Head of caudate nucleus (tissue), 42 donors: ENCODE results near the gene CSTPP1.

Experiments used
- DNase-seq, 42 donors: peaks; one replicate each; pipeline versions ENCODE4 v3.0.0 to v3.0.0-alpha.2; 2020 to 2021; ENCODE audit warnings: mixed read lengths in 7 of 42
- intact Hi-C: fragments of 100-400 bp; cut with DNase I; formaldehyde crosslinking; loops from one replicate; pipeline ENCODE4 v1.15.0; 2022

CSTPP1 gene, protein sequence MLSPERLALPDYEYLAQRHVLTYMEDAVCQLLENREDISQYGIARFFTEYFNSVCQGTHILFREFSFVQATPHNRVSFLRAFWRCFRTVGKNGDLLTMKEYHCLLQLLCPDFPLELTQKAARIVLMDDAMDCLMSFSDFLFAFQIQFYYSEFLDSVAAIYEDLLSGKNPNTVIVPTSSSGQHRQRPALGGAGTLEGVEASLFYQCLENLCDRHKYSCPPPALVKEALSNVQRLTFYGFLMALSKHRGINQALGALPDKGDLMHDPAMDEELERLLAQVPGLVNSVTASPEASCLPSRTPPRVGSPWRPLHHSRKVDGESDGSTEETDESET

DNA sequence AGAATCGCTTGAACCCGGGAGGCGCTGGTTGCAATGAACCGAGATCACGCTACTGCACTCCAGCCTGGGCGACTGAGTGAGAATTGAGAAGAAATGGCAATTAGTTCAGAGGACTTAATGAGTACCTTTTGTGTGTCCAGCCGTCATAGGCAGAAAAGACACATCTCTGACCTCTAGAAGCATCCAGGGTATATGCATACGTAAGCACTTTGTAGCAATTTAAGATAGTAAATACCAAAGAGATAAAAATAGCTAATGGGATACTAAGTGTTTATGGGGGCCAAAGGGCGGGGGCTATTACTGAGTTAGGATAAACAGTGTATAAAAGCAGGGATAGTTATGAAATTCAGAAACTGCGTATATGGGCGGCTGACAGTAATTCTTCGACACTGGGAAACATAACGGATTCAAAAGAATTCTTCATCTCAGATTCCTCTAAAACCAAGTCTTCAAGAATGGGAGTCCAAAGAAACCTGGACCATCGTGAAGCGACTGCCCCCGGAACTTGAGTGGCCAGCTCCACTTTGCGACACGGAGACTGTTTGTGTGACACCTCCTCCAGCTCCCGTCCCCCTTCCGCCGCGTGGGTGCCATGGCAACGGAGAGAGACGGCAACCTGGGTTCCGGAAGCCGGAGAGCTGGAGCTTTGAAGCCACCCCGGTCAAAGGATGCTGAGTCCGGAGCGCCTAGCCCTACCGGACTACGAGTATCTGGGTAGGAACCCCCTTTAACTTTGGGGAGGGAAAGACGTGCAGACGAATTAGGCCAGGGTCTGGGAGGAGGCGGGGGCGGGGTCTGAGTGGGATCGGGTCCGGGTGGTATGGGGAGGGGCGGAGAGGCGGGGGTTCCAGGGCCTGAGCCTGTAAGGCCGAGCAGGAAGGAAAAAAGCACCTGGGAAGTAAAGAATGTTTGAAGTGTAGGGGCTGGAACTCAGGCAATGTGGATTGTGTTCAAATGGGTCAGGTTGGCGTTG lies at the start of gene CSTPP1:
TSS of gene CSTPP1 (plus strand) at position 624 of the 973 bp plus-strand sequence. CDS start at position 669, 45 bp downstream.
- peak; percentile 79 to 96 (median 91) for DNase-seq
- intact Hi-C loops = no loop called here

DNA sequence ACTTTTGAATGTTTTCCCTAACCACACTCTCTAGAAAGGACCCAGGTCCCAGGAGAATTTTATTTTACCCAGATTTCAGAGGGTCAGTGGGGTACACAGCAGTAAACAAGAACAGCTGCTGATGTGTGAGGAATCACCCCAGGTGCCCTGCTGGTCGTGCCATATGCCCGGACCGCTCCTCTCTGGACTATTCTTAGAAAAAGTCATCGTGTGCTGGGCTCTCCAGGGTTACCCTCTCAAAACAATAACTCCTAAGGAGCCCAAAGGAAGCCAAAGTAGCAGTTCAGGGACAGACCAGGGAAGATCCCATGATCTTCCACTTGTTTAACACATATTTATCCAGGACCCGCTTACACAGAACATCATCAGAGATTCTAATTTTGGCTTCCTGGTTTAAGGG lies 47.9 kb upstream of the CSTPP1 start:
- DNase-seq = no peak

DNA sequence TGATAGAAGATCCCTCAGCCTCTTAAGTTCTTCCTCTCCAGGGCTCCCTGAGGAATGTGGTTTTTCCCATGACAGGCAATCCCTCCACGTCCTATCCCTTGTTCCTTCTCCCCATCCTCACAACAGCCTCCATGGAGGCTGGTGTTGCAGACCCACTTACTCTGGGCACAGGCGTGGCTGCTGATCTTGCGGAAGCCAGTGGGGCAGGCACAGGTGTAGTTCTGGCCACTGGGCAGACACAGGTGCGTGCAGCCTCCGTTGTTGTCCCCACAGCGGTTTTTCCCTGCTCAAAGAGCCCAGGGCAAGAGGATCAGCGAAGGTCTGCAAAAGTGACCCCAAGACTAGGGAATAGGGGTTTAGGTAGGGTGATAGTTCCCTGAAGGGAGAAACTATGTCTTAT lies 47.3 kb upstream of the CSTPP1 start:
- DNase-seq = no peak
- intact Hi-C loops = loop anchor here (2.0 kb wide), 1 partner anchor 264 kb away; no protein-coding TSS in a partner anchor

More for the DNA sequence above, 47.9 kb upstream of the CSTPP1 start:
- intact Hi-C loops = loop anchor here (2.0 kb wide), 1 partner anchor 264 kb away; no protein-coding TSS in a partner anchor

DNA sequence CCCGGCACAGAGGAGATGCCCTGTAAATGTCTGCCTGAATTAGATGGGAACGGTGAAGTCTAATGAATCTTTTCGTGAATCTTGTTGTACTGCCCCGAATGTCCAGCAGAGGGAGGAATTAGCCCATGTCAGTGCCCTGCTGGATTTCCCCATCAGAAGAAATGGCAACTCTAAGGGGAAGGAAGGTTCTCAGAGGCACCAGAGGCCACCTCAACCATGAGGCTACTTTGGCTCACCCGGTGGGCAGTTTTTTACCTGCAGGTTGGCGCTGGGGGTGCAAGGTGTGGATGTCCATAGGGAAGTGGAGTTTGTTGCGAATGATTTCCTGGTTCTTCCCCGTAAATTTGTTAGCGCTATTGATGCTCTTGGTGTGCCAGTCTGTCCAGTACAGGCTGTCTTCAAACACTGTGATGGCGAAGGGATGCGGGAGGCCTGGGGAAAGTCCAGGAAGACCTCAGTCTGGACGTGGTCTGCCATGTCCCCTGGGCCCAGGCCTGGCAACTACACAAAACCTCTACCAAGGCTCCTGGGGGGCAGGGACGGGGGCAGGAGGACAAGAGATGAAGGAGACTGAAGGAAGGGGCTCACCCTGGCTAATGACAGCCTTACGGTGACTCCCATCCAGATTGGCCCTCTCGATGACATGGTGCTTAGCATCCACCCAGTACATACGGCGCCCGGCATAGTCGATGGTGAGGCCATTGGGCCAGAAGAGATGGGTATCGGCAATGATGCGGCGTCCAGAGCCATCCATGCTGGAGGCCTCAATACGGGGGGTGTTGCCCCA lies 46.7 kb upstream of the CSTPP1 start:
- intact Hi-C loops = loop anchor here (2.0 kb wide), 1 partner anchor 263 kb away; no protein-coding TSS in a partner anchor
- DNase-seq = peak; percentile 26 to 95 (median 83)

DNA sequence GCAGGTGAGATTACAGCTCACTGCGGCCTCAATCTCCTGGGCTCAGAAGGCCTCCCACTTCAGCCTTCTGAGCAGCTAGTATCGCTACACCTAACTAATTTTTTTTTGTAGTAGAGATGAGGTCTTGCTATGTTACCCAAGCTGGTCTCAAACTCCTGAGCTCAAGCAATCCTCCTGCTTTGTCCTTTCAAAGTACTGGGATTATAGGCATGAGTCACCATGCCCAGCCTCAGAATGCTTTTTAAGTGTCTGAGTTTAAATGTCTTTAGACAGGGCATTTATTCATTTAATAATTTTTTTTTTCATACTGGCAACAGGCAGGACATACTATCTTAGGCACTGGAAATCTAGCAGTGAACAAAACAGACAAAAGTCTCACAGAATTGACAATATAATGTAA lies 45.9 kb upstream of the CSTPP1 start:
- intact Hi-C loops = no loop called here
- DNase-seq = no peak

DNA sequence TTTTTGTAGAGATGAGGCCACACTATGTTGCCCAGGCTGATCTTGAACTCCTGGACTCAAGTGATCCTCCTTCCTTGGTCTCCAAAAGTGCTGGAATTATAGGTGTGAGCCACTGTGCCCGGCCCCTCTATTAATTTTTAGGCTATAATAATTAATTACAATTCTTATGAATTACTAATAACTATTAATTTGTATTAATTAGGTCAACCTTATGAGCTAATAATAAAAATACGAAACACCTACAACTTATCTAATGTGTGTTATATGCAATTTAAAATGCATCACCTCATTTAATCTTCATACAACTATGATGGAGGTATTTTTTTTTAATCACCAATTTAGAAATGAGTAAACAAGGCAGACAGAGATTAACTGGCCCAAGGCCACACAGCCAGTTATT lies 44.5 kb upstream of the CSTPP1 start:
- DNase-seq = no peak
- intact Hi-C loops = no loop called here

DNA sequence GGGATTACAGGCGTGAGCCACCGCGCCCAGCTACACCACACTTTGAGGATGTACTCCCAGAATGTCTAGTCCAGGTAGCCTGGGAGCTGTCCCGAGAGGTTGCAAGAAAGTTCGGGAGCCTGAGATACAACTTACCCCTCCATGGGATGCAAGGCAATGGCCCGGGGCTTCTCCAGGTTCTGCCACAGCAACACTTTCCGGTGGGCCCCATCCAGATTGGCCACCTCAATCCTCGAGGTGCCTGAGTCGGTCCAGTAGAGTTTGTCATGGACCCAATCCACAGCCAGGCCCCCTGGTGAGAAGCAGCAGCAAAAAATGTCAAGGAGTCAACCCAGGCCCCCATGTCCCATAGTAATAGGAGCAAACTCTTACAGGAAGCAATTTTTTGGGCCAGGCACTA lies 43.7 kb upstream of the CSTPP1 start:
- intact Hi-C loops = no loop called here
- no peak for DNase-seq

DNA sequence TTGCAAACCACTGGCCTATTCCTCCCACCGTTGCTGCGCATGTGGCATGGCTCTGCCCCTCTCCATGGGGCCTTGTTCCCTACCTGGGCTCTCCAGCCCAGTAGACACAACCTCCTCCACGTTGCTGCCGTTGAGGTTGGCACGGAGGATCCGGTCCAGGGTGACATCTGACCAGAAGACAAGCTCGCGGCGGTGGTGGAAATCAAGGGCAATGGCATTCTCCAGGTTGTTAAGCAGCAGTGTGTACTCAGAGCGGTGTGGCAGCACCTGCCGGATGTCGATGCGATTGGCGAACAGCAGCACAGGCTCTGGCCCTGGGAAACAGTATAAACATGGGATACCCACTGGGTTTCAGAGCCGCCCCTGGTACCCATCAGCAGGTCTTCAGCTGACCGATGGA lies 42.1 kb upstream of the CSTPP1 start:
- no peak for DNase-seq
- intact Hi-C loops = no loop called here

DNA sequence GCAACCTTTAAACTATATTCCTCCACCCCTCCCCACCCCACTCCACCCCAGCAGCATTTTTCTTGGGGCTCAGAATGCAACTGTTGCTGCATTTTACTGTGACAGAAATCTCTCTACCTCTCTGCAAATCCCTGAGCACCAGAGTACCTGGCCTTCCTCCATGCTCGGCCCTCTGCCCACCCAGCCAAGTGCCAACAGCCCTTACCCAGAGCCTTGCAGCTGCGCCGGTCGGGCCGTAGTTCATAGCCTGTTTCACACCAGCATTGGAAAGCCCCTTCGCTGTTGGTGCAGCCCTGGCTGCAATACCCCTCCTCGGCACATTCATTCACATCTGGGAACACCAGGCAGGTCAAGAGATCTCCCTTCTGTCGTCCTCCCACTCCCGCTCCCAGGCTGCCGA lies 41.6 kb upstream of the CSTPP1 start:
- intact Hi-C loops = no loop called here
- DNase-seq = peak in 2 of 42 donors; percentile 14 to 21

DNA sequence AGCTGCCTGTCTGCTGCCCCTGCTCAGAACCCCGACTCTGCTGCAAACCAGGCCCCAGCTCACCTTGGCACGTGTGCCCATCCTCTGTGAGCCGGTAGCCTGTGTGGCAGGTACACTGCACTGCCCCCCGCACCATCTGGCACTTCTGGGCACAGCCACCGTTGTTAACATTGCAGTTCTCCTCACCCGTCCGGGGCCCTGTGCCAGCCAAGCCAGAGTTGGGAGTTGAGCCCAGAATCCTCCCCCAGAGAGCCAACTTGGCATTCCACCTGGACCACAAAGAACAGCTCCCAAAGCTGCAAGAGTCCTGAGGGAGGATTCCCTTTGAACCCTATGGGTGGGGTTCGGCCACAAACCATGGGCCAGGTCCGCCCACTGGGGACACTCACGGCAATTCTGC lies 40.7 kb upstream of the CSTPP1 start:
- DNase-seq = peak in 38 of 42 donors; percentile 20 to 80 (median 58)
- intact Hi-C loops = no loop called here

DNA sequence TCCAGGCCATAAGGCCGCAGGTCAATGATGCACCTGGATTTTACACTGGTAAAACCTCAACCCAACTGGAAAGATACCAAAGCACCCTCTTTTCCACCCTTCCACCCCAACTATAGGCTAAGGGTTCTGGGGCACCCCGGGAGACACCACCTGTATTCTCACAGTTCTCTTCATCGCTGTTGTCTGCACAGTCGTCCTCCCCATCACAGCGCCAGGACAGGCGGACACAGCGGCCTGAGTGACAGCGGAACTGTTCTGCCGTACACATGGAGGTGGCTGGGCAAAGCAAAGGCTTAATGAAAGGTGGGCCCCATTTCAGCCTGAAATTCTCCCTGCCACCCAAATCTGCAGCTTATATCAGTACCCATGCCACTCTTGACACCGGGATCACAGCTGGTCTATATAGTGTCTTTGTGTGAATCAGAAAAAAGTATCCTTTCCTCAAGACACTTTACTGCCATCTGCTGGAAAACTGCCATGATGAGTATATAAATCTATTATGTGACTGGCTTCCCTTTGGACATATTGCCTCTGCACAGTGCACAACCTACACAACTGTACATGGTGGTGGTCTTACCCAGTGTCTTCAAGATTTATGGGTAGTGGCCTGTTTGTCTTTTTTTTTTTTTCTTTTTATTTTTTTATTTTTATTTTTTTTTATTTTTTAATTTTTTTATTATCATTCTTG lies 39.7 kb upstream of the CSTPP1 start:
- intact Hi-C loops = no loop called here
- no peak for DNase-seq

DNA sequence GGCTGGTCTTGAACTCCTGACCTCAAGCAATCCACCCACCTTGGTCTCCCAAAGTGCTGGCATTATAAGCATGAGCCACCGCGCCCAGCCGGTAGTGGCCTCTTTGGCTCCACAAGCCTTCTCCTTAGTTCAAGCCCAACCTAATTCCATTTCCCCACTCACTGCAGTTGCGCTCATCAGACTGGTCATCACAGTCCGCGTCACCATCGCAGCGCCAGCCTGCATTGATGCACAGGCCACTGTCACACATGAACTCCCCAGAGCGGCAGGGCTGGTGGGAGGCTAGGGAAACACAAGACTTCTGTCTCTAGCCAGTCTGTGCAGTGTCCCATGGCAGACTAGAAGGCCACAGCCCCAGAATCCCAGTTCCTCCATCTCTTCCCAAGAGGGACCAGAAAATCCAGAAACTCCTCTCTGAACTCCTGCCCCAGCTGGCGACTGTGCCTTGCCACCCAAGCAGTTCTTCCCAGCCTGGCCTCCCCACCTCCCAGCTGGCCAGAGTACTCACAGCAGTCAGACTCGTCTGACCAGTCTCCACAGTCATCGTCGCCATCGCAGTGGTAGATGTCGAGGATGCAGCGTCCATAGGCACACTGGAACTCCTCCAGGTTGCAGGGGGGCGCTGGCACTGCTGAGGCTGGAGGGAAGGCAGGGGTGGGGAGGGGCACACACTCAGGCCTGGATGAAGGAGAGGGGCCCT lies 38.0 kb upstream of the CSTPP1 start:
- intact Hi-C loops = no loop called here
- DNase-seq = no peak

DNA sequence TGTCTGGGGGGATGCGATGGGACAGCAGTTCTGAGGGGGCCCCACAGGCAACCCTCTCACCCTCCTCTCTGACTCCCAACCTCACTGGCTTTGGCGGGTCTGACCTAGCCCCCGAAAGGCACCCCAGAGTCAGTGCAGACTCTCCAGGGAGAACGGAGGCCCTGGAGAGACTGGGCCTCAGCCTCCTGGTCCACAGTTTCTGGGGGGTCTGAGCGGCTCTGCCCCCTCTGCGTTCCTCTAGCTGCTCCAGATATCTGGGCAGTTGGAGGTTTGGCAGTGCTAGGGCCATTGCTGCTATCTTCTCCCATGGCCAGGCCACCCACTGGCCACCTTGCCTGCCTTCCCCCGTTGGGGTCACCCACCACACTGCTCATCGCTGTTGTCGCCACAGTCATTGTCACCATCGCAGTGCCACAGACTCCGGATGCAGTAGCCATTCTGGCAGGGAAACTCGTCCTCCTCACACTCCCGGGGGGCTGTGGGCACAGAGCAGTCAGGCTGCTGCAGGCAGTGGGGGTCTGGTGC lies 37.0 kb upstream of the CSTPP1 start:
- no peak for DNase-seq
- intact Hi-C loops = no loop called here

DNA sequence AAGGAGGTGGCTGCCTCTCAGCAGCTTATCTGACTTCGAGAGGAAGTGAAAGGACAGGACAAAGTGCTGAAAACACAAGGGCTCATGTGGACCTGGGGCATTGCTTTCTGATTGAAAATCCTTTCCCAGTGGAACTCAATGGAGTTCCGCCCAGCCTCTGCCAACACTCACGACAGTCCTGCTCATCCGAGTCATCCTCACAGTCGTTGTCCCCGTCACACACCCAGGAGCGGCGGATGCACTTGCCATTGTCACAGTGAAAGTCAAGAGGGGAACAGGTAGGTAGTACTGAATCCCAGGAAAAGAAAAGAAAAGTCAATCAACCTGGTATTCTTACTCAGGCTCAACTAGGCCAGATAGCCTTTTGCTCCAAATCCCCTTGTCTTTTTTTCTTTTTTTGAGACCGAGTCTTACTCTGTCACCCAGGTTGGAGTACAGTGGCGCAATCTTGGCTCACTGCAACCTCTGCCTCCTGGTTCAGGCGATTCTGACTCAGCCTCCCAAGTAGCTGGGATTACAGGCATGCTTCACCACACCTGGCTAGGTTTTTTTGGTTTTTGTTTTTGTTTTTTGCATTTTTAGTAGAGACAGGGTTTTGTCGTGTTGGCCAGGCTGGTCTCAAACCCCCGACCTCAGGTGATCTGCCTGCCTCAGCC lies 36.3 kb upstream of the CSTPP1 start:
- DNase-seq = no peak
- intact Hi-C loops = no loop called here

DNA sequence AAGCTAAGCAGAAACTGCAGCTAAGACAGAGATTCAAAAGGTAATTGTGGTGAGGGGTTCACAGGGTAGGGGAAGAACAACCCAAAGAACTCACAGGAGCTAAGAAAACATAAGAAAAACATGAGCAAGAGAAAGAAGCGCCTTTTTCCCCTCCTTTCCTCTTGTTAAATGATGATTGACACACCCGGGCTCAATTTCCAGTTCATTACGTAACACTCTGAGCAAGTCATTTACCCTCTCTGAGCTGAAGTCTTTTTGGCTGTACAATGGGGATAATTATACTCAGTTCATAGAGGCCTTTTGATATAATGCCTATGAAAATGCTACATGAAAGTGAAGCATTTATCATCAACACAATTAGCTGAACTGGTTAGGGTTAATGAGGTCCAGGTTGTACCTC lies 35.4 kb upstream of the CSTPP1 start:
- intact Hi-C loops = no loop called here
- peak in 7 of 42 donors; percentile 27 to 80 (median 46) for DNase-seq

DNA sequence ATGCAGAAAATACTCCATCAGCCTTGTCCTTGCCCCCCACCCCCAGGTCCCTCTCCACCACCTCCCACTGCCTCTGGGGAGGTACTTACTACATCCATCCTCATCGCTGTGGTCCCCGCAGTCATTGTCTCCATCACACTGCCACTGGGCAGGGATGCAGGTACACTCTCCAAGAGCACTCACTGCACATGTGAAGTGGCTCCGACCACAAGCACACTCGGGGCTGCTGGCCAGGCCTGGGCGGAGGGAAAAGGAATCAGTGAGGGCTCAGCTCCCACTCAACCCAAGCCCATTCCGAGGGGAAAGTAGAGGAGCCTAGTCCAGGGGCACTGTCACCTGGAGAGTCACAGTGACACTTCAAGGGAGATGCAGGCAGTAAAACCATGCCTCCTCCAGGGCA lies 33.9 kb upstream of the CSTPP1 start:
- DNase-seq = no peak
- intact Hi-C loops = no loop called here

DNA sequence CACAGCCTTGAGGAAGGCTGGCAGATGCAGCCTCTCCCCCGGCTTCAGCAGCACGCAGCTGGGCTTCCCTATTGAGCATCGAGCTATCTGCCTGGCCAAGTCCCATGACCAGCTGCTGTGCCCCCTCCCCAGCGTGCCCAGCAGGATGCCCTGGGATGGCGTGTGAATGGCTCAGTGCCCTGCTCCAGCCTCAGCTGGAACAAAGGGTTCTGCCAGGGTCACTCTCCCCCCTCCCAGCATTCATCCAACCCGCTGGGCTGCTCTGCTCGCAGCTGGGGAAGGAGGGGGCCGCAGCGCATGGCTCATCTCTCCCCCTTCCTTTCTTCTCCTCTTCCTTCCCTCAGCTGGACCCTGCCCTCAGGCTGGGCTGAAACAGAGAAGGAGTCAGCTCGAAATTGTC lies 32.7 kb upstream of the CSTPP1 start:
- intact Hi-C loops = no loop called here

More for the DNA sequence above, 32.7 kb upstream of the CSTPP1 start:
- peak; percentile 87 to 99 (median 97) for DNase-seq
